Measurements from ENCODE around the gene SND1.
A peak's percentile ranks its signal among the peaks of the same experiment; 100 is the strongest.

Gene SND1

GRCh38 chr7:127938588-127938987, 286.6 kb downstream of the SND1 start:
- CTCF ChIA-PET = interaction anchor here (1.7 to 2.3 kb wide), 2 partner anchors 9 to 16 kb away, joined by 5 to 6 read pairs; no protein-coding TSS in a partner anchor
- no peak for DNase-seq (ENCODE audit: extremely low spot score)
- peak; percentile 10 for TF ChIP-seq CTCF (IDR thresholded peaks at IDR 0.05; ENCODE audit: control extremely low read depth, extremely low read depth, low read depth, missing control alignments)
- POLR2A ChIA-PET = no interaction called here

GRCh38 chr7:127940381-127941160, 288.6 kb downstream of the SND1 start:
- no peak for TF ChIP-seq CTCF (IDR thresholded peaks at IDR 0.05; ENCODE audit: control extremely low read depth, extremely low read depth, low read depth, missing control alignments)
- CTCF ChIA-PET = interaction anchor here (0.7 to 2.4 kb wide), 6 partner anchors 11 to 459 kb away, joined by 3 to 7 read pairs (median 4); no protein-coding TSS in a partner anchor
- POLR2A ChIA-PET = no interaction called here
- DNase-seq (ENCODE audit: extremely low spot score) = no peak

- DNase-seq (ENCODE audit: extremely low spot score) = no peak
- ChIA-PET POLR2A (no interaction called here), CTCF (interaction anchor here (0.9 to 2.4 kb wide), 5 partner anchors 10 to 62 kb away, joined by 3 to 7 read pairs (median 4); no protein-coding TSS in a partner anchor)
- TF ChIP-seq CTCF (IDR thresholded peaks at IDR 0.05; ENCODE audit: control extremely low read depth, extremely low read depth, low read depth, missing control alignments) = no peak
Observed at GRCh38 chr7:127941476-127942210, 289.6 kb downstream of the SND1 start.

- TF ChIP-seq CTCF (IDR thresholded peaks at IDR 0.05; ENCODE audit: control extremely low read depth, extremely low read depth, low read depth, missing control alignments) = no peak
- POLR2A ChIA-PET = interaction anchor here (0.6 kb wide), 1 partner anchor 348 kb away, joined by 3 read pairs; no protein-coding TSS in a partner anchor
Observed at GRCh38 chr7:127943541-127944521, 291.8 kb downstream of the SND1 start.

GRCh38 chr7:127946111-127946510, 294.1 kb downstream of the SND1 start:
- no peak for TF ChIP-seq CTCF (IDR thresholded peaks at IDR 0.05; ENCODE audit: control extremely low read depth, extremely low read depth, low read depth, missing control alignments)
- ChIA-PET POLR2A (no interaction called here), CTCF (interaction anchor here (0.9 to 2.4 kb wide), 4 partner anchors 13 to 263 kb away, joined by 3 to 8 read pairs (median 4); no protein-coding TSS in a partner anchor)
- no peak for DNase-seq (ENCODE audit: extremely low spot score)

More at GRCh38 chr7:127943541-127944521, 291.8 kb downstream of the SND1 start:
- CTCF ChIA-PET = interaction anchor here (0.7 to 1.6 kb wide), 4 partner anchors 14 to 91 kb away, joined by 3 to 4 read pairs (median 3); no protein-coding TSS in a partner anchor
- DNase-seq (ENCODE audit: extremely low spot score) = no peak
